ENCODE data around the gene PPM1A. TPM values are rescaled to one million over a fixed set of nuclear protein-coding genes. Genes with fewer than 3 reads are reported as not detected.

PPM1A gene
- total RNA-seq, 2 experiments from 2014 or later = 47.3 to 52.6 TPM

- ChIA-PET POLR2A (no interaction called here), CTCF (no interaction called here)
These were observed 97.7 kb downstream of the PPM1A start for GRCh38 chr14:60346706-60347105.

DNA sequence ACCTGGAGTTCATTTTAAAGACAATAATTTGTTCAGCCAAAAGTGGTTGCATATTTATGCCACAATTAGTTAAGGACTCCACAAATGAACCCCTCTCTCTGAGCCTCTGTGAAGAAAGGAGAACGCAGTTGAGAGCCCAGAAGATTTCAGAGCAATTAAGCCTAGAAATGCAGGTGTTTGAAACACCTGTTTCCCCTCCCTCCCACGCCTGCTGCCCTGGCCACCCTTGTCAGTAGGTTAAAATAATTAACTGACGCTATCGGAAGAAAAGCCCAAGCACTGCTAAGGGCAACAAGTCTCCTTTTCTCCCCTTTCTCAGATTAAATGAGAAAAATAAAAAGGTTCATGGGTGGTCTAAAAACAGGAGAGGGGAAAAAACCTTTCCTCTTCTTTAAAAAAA, 99.2 kb downstream of the PPM1A start:
- ChIA-PET CTCF (no interaction called here), POLR2A (no interaction called here)

Other genes starting within 250 kb of the PPM1A start
- 10 to 100 TPM; 30.3 to 37.6 TPM for gene PCNX4, start 157.3 kb upstream of the PPM1A start, total RNA-seq
- gene DHRS7, start 83.8 kb upstream of the PPM1A start, total RNA-seq = 10 to 100 TPM; 77.1 to 80.3 TPM
- gene C14orf39, start 236.8 kb downstream of the PPM1A start, total RNA-seq = not detected

Measured in activated CD8-positive, alpha-beta memory T cell treated with anti-CD3 and anti-CD28 coated beads for 36 hours (primary cell).